HCT116 (cell line): ENCODE measurements around the gene MAML2.

Source experiments
- CEBPB ChIP-seq: IDR thresholded peaks from 2 replicates; pipeline ENCODE4 v1.6.1; 2012; ENCODE audit warnings: low read depth
- CTCF ChIP-seq, 3 experiments: fragments of 200-600 bp in 1 of 3; sonication (generic) in 1 of 3; IDR thresholded peaks in 2 of 3; conservative IDR thresholded peaks in 1 of 3; 2 replicates each; pipeline ENCODE4 v1.5.1; 2012 to 2017; ENCODE audit warnings: low read depth in 2 of 3, low read length in 2 of 3, antibody characterized with exemption in 1 of 3, borderline replicate concordance in 1 of 3, control low read depth in 1 of 3, mild to moderate bottlenecking in 1 of 3, mixed read lengths in 1 of 3, mixed run types in 1 of 3, moderate library complexity in 1 of 3; ENCODE audit not compliant: insufficient read depth in 1 of 3
- EZH2 ChIP-seq: fragments of 200-600 bp; sonication (generic); IDR thresholded peaks from 2 replicates; pipeline ENCODE4 v1.6.1; 2017; ENCODE audit warnings: antibody characterized with exemption, mixed run types
- POLR2A ChIP-seq: IDR thresholded peaks from 2 replicates; pipeline ENCODE4 v1.7.0; 2011; ENCODE audit warnings: borderline replicate concordance; ENCODE audit not compliant: insufficient read depth, insufficient read length; ENCODE audit errors: extremely low read depth
- POLR2AphosphoS5 ChIP-seq: IDR thresholded peaks from 2 replicates; pipeline ENCODE4 v1.6.1; 2011; ENCODE audit warnings: mild to moderate bottlenecking, low read depth, low read length, moderate library complexity
- RAD21 ChIP-seq: IDR thresholded peaks from 2 replicates; pipeline ENCODE4 v1.6.1; 2012; ENCODE audit warnings: low read depth, mild to moderate bottlenecking
- REST ChIP-seq: IDR thresholded peaks from 2 replicates; pipeline ENCODE4 v1.6.1; 2012; ENCODE audit warnings: low read depth
- SRF ChIP-seq: IDR thresholded peaks from 2 replicates; pipeline ENCODE4 v1.6.1; 2012; ENCODE audit warnings: low read depth
- TCF7L2 ChIP-seq: IDR thresholded peaks from 2 replicates; pipeline ENCODE4 v1.7.0; 2011; ENCODE audit warnings: borderline replicate concordance, inconsistent platforms; ENCODE audit not compliant: insufficient read depth, insufficient read length; ENCODE audit errors: extremely low read depth
- ZFX ChIP-seq: fragments of 450-650 bp; IDR thresholded peaks from 2 replicates; pipeline ENCODE4 v1.6.1; 2017

- TF ChIP-seq REST (no peak), CTCF (IDR thresholded peaks at IDR 0.05 in 2 of 3, conservative IDR thresholded peaks at IDR 0.05 in 1 of 3; ENCODE audit: borderline replicate concordance in 1 of 3, insufficient read depth in 1 of 3, low read depth in 2 of 3, low read length in 2 of 3) (peak in 2 of 3 experiments; percentile 40 to 45; a peak in 4 of 6 replicates), POLR2A (no peak), POLR2AphosphoS5 (no peak), ZFX (no peak), RAD21 (peak; percentile 44), EZH2 (no peak), TCF7L2 (no peak), SRF (no peak), CEBPB (no peak)
Measured at GRCh38 chr11:95968585-95968984, 374.4 kb downstream of the MAML2 start.
